HCT116 (cell line): Measurements from ENCODE around the gene MAP3K3. TPM values are rescaled to one million over a fixed set of nuclear protein-coding genes. Genes with fewer than 3 reads are reported as not detected.

ENCODE experiments used
- ATAC-seq: fragments of 200-7000 bp; cut with Tn5 transposase; 2 replicates; pipeline ENCODE4 v1.9.1; 2020; ENCODE audit warnings: mild to moderate bottlenecking, moderate library complexity
- BruUV-seq: library from RNA; stranded (reverse); fragments of 400-500 nt; replicated peaks from 2 replicates; lab custom pipeline; 2021; lab: Mats Ljungman, UMichigan
- CTCF ChIA-PET: fragments of 300-600 bp; sonication (Branson Sonifier 250); formaldehyde crosslinking; loops from one replicate; lab custom pipeline; 2021; ENCODE audit warnings: antibody characterized with exemption; lab: Charles Lee
- POLR2A ChIA-PET: fragments of 300-600, 350-600 bp; sonication (Branson Sonifier 250); formaldehyde crosslinking; loops from one replicate; lab custom pipeline; 2021; ENCODE audit warnings: antibody characterized with exemption; lab: Charles Lee
- RAD21 ChIA-PET, 2 experiments: fragments of 300-600 bp; sonication (Branson Sonifier 250); formaldehyde crosslinking; loops; one replicate each; lab custom pipeline; 2023; ENCODE audit warnings: low total read pairs in 2 of 2; ENCODE audit not compliant: uncharacterized antibody in 2 of 2, unreplicated experiment in 2 of 2, low non-redundant PET in 1 of 2; lab: Charles Lee
- DNase-seq: peaks from one replicate; pipeline ENCODE4 v3.0.0-alpha.2; 2010; ENCODE audit warnings: low read depth, low spot score
- H2AFZ ChIP-seq: fragments of 200-600 bp; shearing (Covaris generic), sonication (generic); 2 replicates; pipeline ENCODE4 v1.6.1; 2017; ENCODE audit warnings: low read depth, mixed run types, mixed read lengths, antibody characterized with exemption, low read length; ENCODE audit not compliant: poor library complexity, severe bottlenecking
- H3K27ac ChIP-seq: 2 replicates; pipeline ENCODE4 v1.5.1; 2012; ENCODE audit warnings: low read depth, low read length
- H3K27me3 ChIP-seq: fragments of 200-600 bp; sonication (generic); 2 replicates; pipeline ENCODE4 v1.6.1; 2016; ENCODE audit warnings: mixed run types, low read length, mixed read lengths; ENCODE audit not compliant: insufficient read depth
- H3K36me3 ChIP-seq, 2 experiments: fragments of 200-500 bp in 1 of 2; fragments of 200-600 bp in 1 of 2; sonication (Bioruptor generic) in 1 of 2; sonication (generic) in 1 of 2; 2 replicates each; pipeline versions ENCODE4 v1.5.1 to v1.6.1; 2014 to 2016; ENCODE audit warnings: low read length in 2 of 2, inconsistent platforms in 1 of 2, mixed read lengths in 1 of 2, mixed run types in 1 of 2; ENCODE audit not compliant: insufficient read depth in 2 of 2, control insufficient read depth in 1 of 2
- H3K4me1 ChIP-seq, 2 experiments: fragments of 200-600 bp in 1 of 2; sonication (generic) in 1 of 2; 2 replicates each; pipeline versions ENCODE4 v1.5.1 to v1.6.1; 2012 to 2017; ENCODE audit warnings: low read length in 2 of 2, inconsistent platforms in 1 of 2, mild to moderate bottlenecking in 1 of 2, mixed read lengths in 1 of 2, mixed run types in 1 of 2, moderate library complexity in 1 of 2; ENCODE audit not compliant: insufficient read depth in 2 of 2, control insufficient read depth in 1 of 2
- H3K4me2 ChIP-seq: fragments of 200-600 bp; sonication (generic); 2 replicates; pipeline ENCODE4 v1.6.1; 2017; ENCODE audit warnings: mixed run types, low read length, mixed read lengths
- H3K4me3 ChIP-seq, 2 experiments: fragments of 200-600 bp in 1 of 2; sonication (generic) in 1 of 2; replicated peaks in 1 of 2; 2 replicates each; pipeline ENCODE4 v1.5.1; 2011 to 2016; ENCODE audit warnings: low read length in 2 of 2, control low read depth in 1 of 2, low read depth in 1 of 2, mild to moderate bottlenecking in 1 of 2, mixed read lengths in 1 of 2, mixed run types in 1 of 2
- H3K79me2 ChIP-seq: fragments of 200-600 bp; sonication (generic); 2 replicates; pipeline ENCODE4 v1.6.1; 2017; ENCODE audit warnings: mild to moderate bottlenecking, mixed run types, low read length, moderate library complexity, mixed read lengths; ENCODE audit not compliant: insufficient read depth
- H3K9ac ChIP-seq: fragments of 200-600 bp; sonication (generic); 2 replicates; pipeline ENCODE4 v1.6.1; 2016; ENCODE audit warnings: low read length, mixed read lengths
- H3K9me2 ChIP-seq: fragments of 200-600 bp; sonication (generic), shearing (Covaris generic); 2 replicates; pipeline ENCODE4 v1.6.1; 2017; ENCODE audit warnings: mixed run types, mild to moderate bottlenecking, moderate library complexity; ENCODE audit not compliant: insufficient read depth
- H3K9me3 ChIP-seq, 2 experiments: fragments of 200-500 bp in 1 of 2; fragments of 200-600 bp in 1 of 2; sonication (Bioruptor generic) in 1 of 2; sonication (generic) in 1 of 2; 2 replicates each; pipeline ENCODE4 v1.6.1; 2014 to 2017; ENCODE audit warnings: low read length in 2 of 2, mixed read lengths in 2 of 2, inconsistent platforms in 1 of 2, low read depth in 1 of 2, mild to moderate bottlenecking in 1 of 2, mixed run types in 1 of 2, moderate library complexity in 1 of 2; ENCODE audit not compliant: control insufficient read depth in 1 of 2, insufficient read depth in 1 of 2
- H4K20me1 ChIP-seq: fragments of 200-600 bp; sonication (generic), shearing (Covaris generic); 2 replicates; pipeline ENCODE4 v1.6.1; 2017; ENCODE audit warnings: mixed run types, mild to moderate bottlenecking, moderate library complexity; ENCODE audit not compliant: insufficient read depth
- ATF3 ChIP-seq: IDR thresholded peaks from 2 replicates; pipeline ENCODE4 v1.6.1; 2012
- FOSL1 ChIP-seq: IDR thresholded peaks from 2 replicates; pipeline ENCODE4 v1.6.1; 2012; ENCODE audit warnings: low read depth
- MAX ChIP-seq: IDR thresholded peaks from 2 replicates; pipeline ENCODE4 v1.6.1; 2012
- POLR2A ChIP-seq: IDR thresholded peaks from 2 replicates; pipeline ENCODE4 v1.7.0; 2011; ENCODE audit warnings: borderline replicate concordance; ENCODE audit not compliant: insufficient read depth, insufficient read length; ENCODE audit errors: extremely low read depth
- SP1 ChIP-seq: IDR thresholded peaks from 2 replicates; pipeline ENCODE4 v1.6.1; 2012; ENCODE audit warnings: low read depth
- SRF ChIP-seq: IDR thresholded peaks from 2 replicates; pipeline ENCODE4 v1.6.1; 2012; ENCODE audit warnings: low read depth
- YY1 ChIP-seq: IDR thresholded peaks from 2 replicates; pipeline ENCODE4 v1.6.1; 2011; ENCODE audit warnings: low read length, low read depth, moderate library complexity, mild to moderate bottlenecking; ENCODE audit not compliant: insufficient replicate concordance; ENCODE audit errors: extremely low read depth
- ZFX ChIP-seq: fragments of 450-650 bp; IDR thresholded peaks from 2 replicates; pipeline ENCODE4 v1.6.1; 2017
- intact Hi-C: fragments of 100-400 bp; cut with micrococcal nuclease; formaldehyde crosslinking; loops from 2 replicates; pipeline ENCODE4 v1.10.0; 2022
- total RNA-seq: library from RNA; stranded (reverse); gene quantifications from one replicate; pipeline ENCODE4 v1.2.1, GENCODE V29; 2021; ENCODE audit not compliant: unreplicated experiment
- TF ChIP-seq, protein P1 (sequence below): IDR thresholded peaks from 2 replicates; pipeline ENCODE4 v1.6.1; 2011; ENCODE audit warnings: mild to moderate bottlenecking, low read length, moderate library complexity; ENCODE audit not compliant: insufficient replicate concordance; ENCODE audit errors: extremely low read depth

The MAP3K3 gene
- total RNA-seq, 1 experiment from 2014 or later: 18.5 TPM

GRCh38 chr17:63646488-63646806 lies 24.2 kb downstream of the MAP3K3 start:
- BruUV-seq: no TSS peak
- intact Hi-C loops: no loop called here
- RAD21 ChIA-PET: no interaction called here
- Histone ChIP-seq H3K9me2 (no peaks in the 10 kb centered on the region), H3K9me3 (no peaks in the 10 kb centered on the region), H3K4me3 (no peak overlapping the region)
- TF ChIP-seq ZFX (no peak), ATF3 (no peak), MAX (no peak)
- TF ChIP-seq, protein P1, sequence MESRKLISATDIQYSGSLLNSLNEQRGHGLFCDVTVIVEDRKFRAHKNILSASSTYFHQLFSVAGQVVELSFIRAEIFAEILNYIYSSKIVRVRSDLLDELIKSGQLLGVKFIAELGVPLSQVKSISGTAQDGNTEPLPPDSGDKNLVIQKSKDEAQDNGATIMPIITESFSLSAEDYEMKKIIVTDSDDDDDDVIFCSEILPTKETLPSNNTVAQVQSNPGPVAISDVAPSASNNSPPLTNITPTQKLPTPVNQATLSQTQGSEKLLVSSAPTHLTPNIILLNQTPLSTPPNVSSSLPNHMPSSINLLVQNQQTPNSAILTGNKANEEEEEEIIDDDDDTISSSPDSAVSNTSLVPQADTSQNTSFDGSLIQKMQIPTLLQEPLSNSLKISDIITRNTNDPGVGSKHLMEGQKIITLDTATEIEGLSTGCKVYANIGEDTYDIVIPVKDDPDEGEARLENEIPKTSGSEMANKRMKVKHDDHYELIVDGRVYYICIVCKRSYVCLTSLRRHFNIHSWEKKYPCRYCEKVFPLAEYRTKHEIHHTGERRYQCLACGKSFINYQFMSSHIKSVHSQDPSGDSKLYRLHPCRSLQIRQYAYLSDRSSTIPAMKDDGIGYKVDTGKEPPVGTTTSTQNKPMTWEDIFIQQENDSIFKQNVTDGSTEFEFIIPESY: no peak
- TF ChIP-seq, all 23 proteins: peak for 0
- H2AFZ ChIP-seq: no peak overlapping the region
- CTCF ChIA-PET: no interaction called here
- no peak overlapping the region for H3K9ac ChIP-seq
- DNase-seq (no peak), ATAC-seq (no peak)
- H3K36me3 ChIP-seq: no peaks in the 10 kb centered on the region
- H4K20me1 ChIP-seq: no peaks in the 10 kb centered on the region
- H3K4me2 ChIP-seq: no peak overlapping the region
- H3K27me3 ChIP-seq: no peaks in the 10 kb centered on the region
- peaks cover 8 to 13% of the 10 kb centered on the region in 2 experiments; a peak in 3 of 4 replicates for H3K4me1 ChIP-seq
- H3K27ac ChIP-seq: no peak overlapping the region
- POLR2A ChIA-PET: no interaction called here
- no peaks in the 10 kb centered on the region for H3K79me2 ChIP-seq

- TF ChIP-seq SRF (no peak), FOSL1 (no peak), POLR2A (no peak), SP1 (no peak), YY1 (no peak)
- H3K4me1 ChIP-seq: peaks cover 8 to 13% of the 10 kb centered on the region in 2 experiments; a peak in 3 of 4 replicates
- no peaks in the 10 kb centered on the region for H3K27me3 ChIP-seq
- intact Hi-C loops: no loop called here
- BruUV-seq: no TSS peak
- H3K9ac ChIP-seq: no peak overlapping the region
- ATAC-seq (no peak; the same call in 1 of the 2 replicates), DNase-seq (no peak)
- H3K9me2 ChIP-seq: no peaks in the 10 kb centered on the region
- no peak overlapping the region for H3K4me3 ChIP-seq
- no peak overlapping the region for H2AFZ ChIP-seq
- no peaks in the 10 kb centered on the region for H3K9me3 ChIP-seq
- ChIA-PET POLR2A (no interaction called here), RAD21 (no interaction called here), CTCF (no interaction called here)
- no peaks in the 10 kb centered on the region for H3K36me3 ChIP-seq
- no peaks in the 10 kb centered on the region for H3K79me2 ChIP-seq
- peak overlapping the region; percentile 6; the same call in 1 of the 2 replicates for H3K4me2 ChIP-seq
- no peaks in the 10 kb centered on the region for H4K20me1 ChIP-seq
- H3K27ac ChIP-seq: no peak overlapping the region
These were observed 25.0 kb downstream of the MAP3K3 start for GRCh38 chr17:63647065-63647725.
